ENCODE measurements around the gene MT2A. TPM values are rescaled to one million over a fixed set of nuclear protein-coding genes. Genes with fewer than 3 reads are reported as not detected.

The MT2A gene
- total and polyA plus RNA-seq, 2 donors (not counting 1 experiment from before 2014, with no cell fraction given) = 3.1 to 14.4 TPM

DNA sequence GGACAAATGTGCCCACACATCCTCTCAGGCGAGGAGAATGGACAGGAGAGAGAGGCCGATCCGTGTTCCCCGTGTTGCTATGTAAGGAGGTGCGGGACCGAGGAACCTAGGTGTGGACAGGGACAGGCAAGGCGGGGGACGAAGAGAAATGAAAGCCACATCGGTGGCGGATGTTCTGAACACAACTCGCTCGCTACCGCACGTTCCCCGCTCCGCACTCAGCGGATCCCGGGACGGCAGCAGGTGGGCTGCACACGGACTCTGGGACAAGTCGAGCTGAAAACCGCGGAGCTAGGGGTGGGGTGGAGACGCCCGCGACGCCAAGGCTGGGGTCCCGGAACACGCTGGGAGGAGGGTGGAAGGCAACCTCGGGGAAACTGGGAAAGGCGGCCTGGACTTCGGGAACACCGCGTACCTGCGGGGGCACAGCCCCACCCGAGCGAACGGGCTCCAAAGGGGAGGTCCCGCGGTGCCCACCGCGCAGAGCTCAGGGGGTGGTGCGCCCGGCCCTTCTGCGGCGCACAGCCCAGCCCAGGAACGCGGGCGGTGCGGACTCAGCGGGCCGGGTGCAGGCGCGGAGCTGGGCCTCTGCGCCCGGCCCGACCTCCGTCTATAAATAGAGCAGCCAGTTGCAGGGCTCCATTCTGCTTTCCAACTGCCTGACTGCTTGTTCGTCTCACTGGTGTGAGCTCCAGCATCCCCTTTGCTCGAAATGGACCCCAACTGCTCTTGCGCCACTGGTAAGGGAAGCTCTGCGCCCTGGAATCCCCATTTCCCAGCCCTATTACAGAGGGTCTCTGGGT lies 17.0 kb downstream of the MT2A start, which contains the start of gene MT1E:
MT1E (plus strand) TSS at position 642 of the 803 bp plus-strand sequence; CDS start at position 713, 71 bp downstream.
- Histone ChIP-seq H3K9ac (ENCODE audit: low read length) (peak within 1 kb of the TSS; percentile 54), H3K79me2 (ENCODE audit: control insufficient read depth, insufficient read depth, low read length) (no peaks in the 10 kb centered on the region), H3K27me3 (replicated peaks in 1 of 4; ENCODE audit: control extremely low read depth in 1 of 4, control insufficient read depth in 3 of 4, insufficient read depth in 4 of 4, low read length in 3 of 4) (peaks cover 0 to 28% (median 16%) of the 10 kb centered on the region in 4 experiments), H4K20me1 (ENCODE audit: control insufficient read depth, insufficient read depth, low read length, poor library complexity, severe bottlenecking) (no peaks in the 10 kb centered on the region), H3K4me2 (replicated peaks; ENCODE audit: low read depth, low read length, poor library complexity, severe bottlenecking) (peak within 1 kb of the TSS; percentile 70), H2AFZ (ENCODE audit: insufficient read depth, low read depth, low read length, poor library complexity, severe bottlenecking) (peak within 1 kb of the TSS; percentile 55), H3K36me3 (replicated peaks in 1 of 2; ENCODE audit: control extremely low read depth in 1 of 2, control insufficient read depth in 1 of 2, extremely low read depth in 1 of 2, insufficient read depth in 2 of 2, low read length in 1 of 2) (no peaks in the 10 kb centered on the region), H3K27ac (ENCODE audit: low read length in 2 of 2) (no peak within 1 kb of the TSS), H3K4me3 (ENCODE audit: control extremely low read depth in 1 of 5, extremely low read depth in 1 of 5, insufficient read depth in 1 of 5, low read depth in 2 of 5, low read length in 4 of 5) (peak within 1 kb of the TSS in 4 of 5 experiments; percentile 19 to 44 (median 32)), H3K4me1 (ENCODE audit: control insufficient read depth in 2 of 2, insufficient read depth in 2 of 2, low read length in 2 of 2) (peaks cover 19 to 23% of the 10 kb centered on the region in 2 donors), H3K9me3 (ENCODE audit: control extremely low read depth in 1 of 3, control insufficient read depth in 2 of 3, insufficient read depth in 1 of 3, low read length in 2 of 3) (no peaks in the 10 kb centered on the region)
- Mint-ChIP-seq H3K9me3 (ENCODE audit: insufficient read depth) (no peaks in the 10 kb centered on the region), H3K27ac (no peak within 1 kb of the TSS), H3K27me3 (peaks cover 35% of the 10 kb centered on the region), H3K4me1 (peaks cover 23% of the 10 kb centered on the region), H3K4me3 (peak within 1 kb of the TSS; percentile 85)
- intact Hi-C loops (cut with micrococcal nuclease) = no loop called here
- ATAC-seq (ENCODE audit: low read depth) (peak; percentile 31), DNase-seq (peak; percentile 38)
- ChIA-PET POLR2A (interaction anchor here (0.7 kb wide), 1 partner anchor 32 kb away, joined by 5 read pairs; no protein-coding TSS in a partner anchor), CTCF (interaction anchor here (0.6 kb wide), 1 partner anchor 543 kb away, joined by 3 read pairs; no protein-coding TSS in a partner anchor)
- no peak for TF ChIP-seq EZH2 (IDR thresholded peaks at IDR 0.05; ENCODE audit: borderline replicate concordance, insufficient read depth, low read depth, low read length, poor library complexity, severe bottlenecking)
- TF ChIP-seq, protein P1, sequence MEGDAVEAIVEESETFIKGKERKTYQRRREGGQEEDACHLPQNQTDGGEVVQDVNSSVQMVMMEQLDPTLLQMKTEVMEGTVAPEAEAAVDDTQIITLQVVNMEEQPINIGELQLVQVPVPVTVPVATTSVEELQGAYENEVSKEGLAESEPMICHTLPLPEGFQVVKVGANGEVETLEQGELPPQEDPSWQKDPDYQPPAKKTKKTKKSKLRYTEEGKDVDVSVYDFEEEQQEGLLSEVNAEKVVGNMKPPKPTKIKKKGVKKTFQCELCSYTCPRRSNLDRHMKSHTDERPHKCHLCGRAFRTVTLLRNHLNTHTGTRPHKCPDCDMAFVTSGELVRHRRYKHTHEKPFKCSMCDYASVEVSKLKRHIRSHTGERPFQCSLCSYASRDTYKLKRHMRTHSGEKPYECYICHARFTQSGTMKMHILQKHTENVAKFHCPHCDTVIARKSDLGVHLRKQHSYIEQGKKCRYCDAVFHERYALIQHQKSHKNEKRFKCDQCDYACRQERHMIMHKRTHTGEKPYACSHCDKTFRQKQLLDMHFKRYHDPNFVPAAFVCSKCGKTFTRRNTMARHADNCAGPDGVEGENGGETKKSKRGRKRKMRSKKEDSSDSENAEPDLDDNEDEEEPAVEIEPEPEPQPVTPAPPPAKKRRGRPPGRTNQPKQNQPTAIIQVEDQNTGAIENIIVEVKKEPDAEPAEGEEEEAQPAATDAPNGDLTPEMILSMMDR (IDR thresholded peaks at IDR 0.05) = no peak
- 4% methylated on average over 62 of the region's 62 CpGs for WGBS (ENCODE audit: insufficient coverage)
